Lung microvascular endothelial cell (primary cell): ENCODE results near the gene FMNL2. TPM values are rescaled to one million over a fixed set of nuclear protein-coding genes. Genes with fewer than 3 reads are reported as not detected.

ENCODE experiments used
- total RNA-seq: library from RNA; depleted of rRNA; stranded (reverse); fragments of >200 nt; gene quantifications from 2 replicates; pipeline ENCODE4 v1.2.1, GENCODE V29; 2014

FMNL2 gene
- total RNA-seq, 1 donor from 2014 or later = 48.4 TPM

Other genes with a start within 250 kb of the FMNL2 start
- under 0.01 and 0.22 TPM in 2 replicates for gene CACNB4, start 236.1 kb upstream of the FMNL2 start, total RNA-seq
- gene STAM2, start 159.4 kb upstream of the FMNL2 start, total RNA-seq = 12.4 and 17.7 TPM in 2 replicates